HEK293 (cell line): ENCODE measurements around the gene DOK6.

Experiments used
- CTCF ChIA-PET: fragments of 350-600 bp; formaldehyde crosslinking; extraction: SDS; loops from one replicate; lab custom pipeline; 2021; ENCODE audit warnings: antibody characterized with exemption; lab: Yijun Ruan, JAX
- POLR2A ChIA-PET: fragments of 300-600 bp; formaldehyde crosslinking; extraction: SDS; loops from one replicate; lab custom pipeline; 2020; ENCODE audit warnings: antibody characterized with exemption, inconsistent platforms; lab: Yijun Ruan, JAX
- H3K27ac ChIP-seq: fragments of 200-500 bp; sonication (Bioruptor generic); 2 replicates; pipeline ENCODE4 v1.5.1; 2014; ENCODE audit warnings: low read depth, low read length, control low read depth, inconsistent platforms; ENCODE audit errors: extremely low read depth
- H3K36me3 ChIP-seq, 2 experiments: fragments of 200-500 bp in 1 of 2; sonication (Bioruptor generic) in 1 of 2; 1 replicate in 1 of 2; 2 replicates in 1 of 2; pipeline ENCODE4 v1.5.1; 2014 to 2017; ENCODE audit warnings: inconsistent platforms in 2 of 2, low read length in 2 of 2; ENCODE audit not compliant: control insufficient read depth in 2 of 2, insufficient read depth in 1 of 2
- H3K4me1 ChIP-seq: fragments of 200-500 bp; sonication (Bioruptor generic); 2 replicates; pipeline ENCODE4 v1.5.1; 2014; ENCODE audit warnings: mild to moderate bottlenecking, low read length, inconsistent platforms; ENCODE audit not compliant: control insufficient read depth, insufficient read depth
- H3K4me3 ChIP-seq: 2 replicates; pipeline ENCODE4 v1.5.1; 2011; ENCODE audit warnings: low read depth, mild to moderate bottlenecking, control low read depth, low read length, moderate library complexity
- H3K9me3 ChIP-seq: fragments of 200-500 bp; sonication (Bioruptor generic); 2 replicates; pipeline ENCODE4 v1.5.1; 2014; ENCODE audit warnings: low read depth, low read length, inconsistent platforms; ENCODE audit not compliant: control insufficient read depth, insufficient read depth
- IKZF3 ChIP-seq: fragments of 450-650 bp; IDR thresholded peaks from 2 replicates; pipeline ENCODE4 v1.5.0; 2018; ENCODE audit warnings: missing biosample characterization, mild to moderate bottlenecking, missing genetic modification characterization, moderate library complexity
- KLF9 ChIP-seq: fragments of 450-650 bp; formaldehyde crosslinking; IDR thresholded peaks from 2 replicates; pipeline ENCODE4 v1.5.1; 2016; ENCODE audit warnings: missing biosample characterization, missing genetic modification characterization, low read depth
- OSR2 ChIP-seq: fragments of 450-650 bp; formaldehyde crosslinking; IDR thresholded peaks from 2 replicates; pipeline ENCODE4 v1.5.1; 2016; ENCODE audit warnings: missing biosample characterization, missing genetic modification characterization
- PBX3 ChIP-seq: sonication (generic); formaldehyde crosslinking; IDR thresholded peaks from 2 replicates; pipeline ENCODE4 v1.8.1; 2022; ENCODE audit warnings: mild to moderate bottlenecking, moderate library complexity, missing genetic modification reagents
- SALL2 ChIP-seq: fragments of 450-650 bp; formaldehyde crosslinking; IDR thresholded peaks from 2 replicates; pipeline ENCODE4 v1.5.0; 2017; ENCODE audit warnings: missing biosample characterization, mild to moderate bottlenecking, missing genetic modification characterization, borderline replicate concordance
- TSHZ1 ChIP-seq: fragments of 450-650 bp; formaldehyde crosslinking; IDR thresholded peaks from 2 replicates; pipeline ENCODE4 v1.5.1; 2016; ENCODE audit warnings: missing biosample characterization, missing genetic modification characterization, borderline replicate concordance
- WT1 ChIP-seq: fragments of 450-650 bp; formaldehyde crosslinking; IDR thresholded peaks from 2 replicates; pipeline ENCODE4 v1.5.1; 2016; ENCODE audit warnings: missing biosample characterization, missing genetic modification characterization
- ZNF157 ChIP-seq: fragments of 450-650 bp; formaldehyde crosslinking; IDR thresholded peaks from 2 replicates; pipeline ENCODE4 v1.5.1; 2016; ENCODE audit warnings: missing biosample characterization, missing genetic modification characterization
- ZNF280D ChIP-seq: fragments of 450-650 bp; formaldehyde crosslinking; IDR thresholded peaks from 2 replicates; pipeline ENCODE4 v1.5.1; 2016; ENCODE audit warnings: missing biosample characterization, missing genetic modification characterization
- ZNF311 ChIP-seq: fragments of 450-650 bp; formaldehyde crosslinking; IDR thresholded peaks from 2 replicates; pipeline ENCODE4 v1.5.1; 2017; ENCODE audit warnings: missing biosample characterization, missing genetic modification characterization, borderline replicate concordance
- ZNF449 ChIP-seq: fragments of 450-650 bp; formaldehyde crosslinking; IDR thresholded peaks from 2 replicates; pipeline ENCODE4 v1.5.1; 2017; ENCODE audit warnings: missing biosample characterization, mild to moderate bottlenecking, missing genetic modification characterization, moderate library complexity
- ZNF510 ChIP-seq: fragments of 450-650 bp; formaldehyde crosslinking; IDR thresholded peaks from 2 replicates; pipeline ENCODE4 v1.5.1; 2018; ENCODE audit warnings: mild to moderate bottlenecking, missing genetic modification characterization, missing biosample characterization; ENCODE audit not compliant: insufficient replicate concordance
- ZNF544 ChIP-seq: fragments of 450-650 bp; formaldehyde crosslinking; IDR thresholded peaks from 2 replicates; pipeline ENCODE4 v1.5.0; 2017; ENCODE audit warnings: missing biosample characterization, missing genetic modification characterization
- ZNF558 ChIP-seq: fragments of 450-650 bp; formaldehyde crosslinking; IDR thresholded peaks from 2 replicates; pipeline ENCODE4 v1.5.1; 2016; ENCODE audit warnings: missing biosample characterization, missing genetic modification characterization
- ZNF692 ChIP-seq: fragments of 450-650 bp; formaldehyde crosslinking; IDR thresholded peaks from 2 replicates; pipeline ENCODE4 v1.5.1; 2016; ENCODE audit warnings: missing biosample characterization, missing genetic modification characterization

The DOK6 gene

GRCh38 chr18:69786427-69786826 lies 385.7 kb downstream of the DOK6 start:
- no peaks in the 10 kb centered on the region for H3K9me3 ChIP-seq
- ChIA-PET CTCF (no interaction called here), POLR2A (no interaction called here)
- H3K27ac ChIP-seq: no peak overlapping the region
- TF ChIP-seq ZNF558 (tag by site-specific recombination) (no peak), ZNF157 (tag by site-specific recombination) (no peak), TSHZ1 (tag by site-specific recombination) (no peak), SALL2 (tag by site-specific recombination) (no peak), OSR2 (tag by site-specific recombination) (no peak), KLF9 (tag by site-specific recombination) (no peak), IKZF3 (tag by site-specific recombination) (no peak), ZNF280D (tag by site-specific recombination) (no peak), PBX3 (CRISPR knock-in tag) (no peak), ZNF544 (tag by site-specific recombination) (no peak), WT1 (tag by site-specific recombination) (no peak), ZNF510 (tag by site-specific recombination) (no peak), ZNF692 (tag by site-specific recombination) (no peak), ZNF449 (tag by site-specific recombination) (no peak), ZNF311 (tag by site-specific recombination) (no peak)
- H3K4me3 ChIP-seq: no peak overlapping the region
- no peaks in the 10 kb centered on the region for H3K4me1 ChIP-seq
- H3K36me3 ChIP-seq: no peaks in the 10 kb centered on the region
